ENCODE measurements around the gene ABI2. TPM values are rescaled to one million over a fixed set of nuclear protein-coding genes. Genes with fewer than 3 reads are reported as not detected.
A peak's percentile ranks its signal among the peaks of the same experiment; 100 is the strongest.

Gene ABI2
- 31.7 TPM for total RNA-seq

DNA sequence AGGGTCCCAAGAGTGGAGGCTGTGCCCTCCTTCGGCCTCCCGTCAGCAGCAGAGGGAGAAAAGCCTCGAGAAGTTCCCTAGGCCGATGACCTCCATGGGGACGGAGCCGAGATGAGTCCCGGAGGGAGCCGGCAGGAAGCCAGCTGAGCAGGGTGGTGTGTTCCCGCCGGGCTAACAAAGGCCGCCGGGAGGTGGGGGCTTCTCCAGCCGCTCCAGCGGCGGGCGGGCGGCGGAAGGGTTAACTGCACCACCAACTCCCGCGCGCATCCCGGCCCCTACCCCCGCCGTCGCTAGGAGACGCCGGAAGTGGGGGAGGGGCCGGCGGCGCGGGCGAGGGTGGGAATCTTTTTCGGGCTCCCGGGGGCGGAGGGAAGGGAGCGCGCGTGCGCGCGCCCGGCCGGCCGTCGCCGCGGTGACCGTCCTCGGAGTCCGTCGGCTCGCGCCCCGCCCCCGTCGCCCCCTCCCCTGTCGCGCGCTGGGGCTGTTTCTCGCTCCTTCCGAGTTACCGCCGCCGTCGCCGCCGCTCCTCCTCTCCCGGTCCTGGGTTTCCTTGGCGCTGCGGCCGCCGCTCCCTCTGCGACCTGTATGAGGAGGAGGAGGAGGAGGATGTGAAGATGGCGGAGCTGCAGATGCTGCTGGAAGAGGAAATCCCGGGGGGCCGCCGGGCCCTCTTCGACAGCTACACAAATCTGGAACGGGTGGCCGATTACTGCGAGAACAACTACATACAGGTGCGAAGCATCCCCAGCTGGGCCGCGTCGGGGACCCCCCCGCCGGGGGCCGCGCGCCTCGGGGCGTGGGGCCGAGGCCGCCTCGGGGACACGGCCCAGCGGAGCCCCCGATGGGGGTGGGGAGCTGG lies at the start of gene ABI2:
Gene ABI2 (plus strand): TSS at position 494 of the 859 bp plus-strand sequence. CDS start 121 bp downstream, at position 615.
- no peak for DNase-seq (ENCODE audit: extremely low spot score in 2 of 2)
- peak within 1 kb of the TSS; percentile 90 for H3K27ac ChIP-seq
- peak within 1 kb of the TSS; percentile 90 to 98 for H3K4me3 ChIP-seq
- no peaks in the 10 kb centered on the region for H3K9me3 ChIP-seq
- TF ChIP-seq POLR2A (IDR thresholded peaks at IDR 0.05) (peak in 1 of 2 donors; percentile 43), POLR2AphosphoS5 (IDR thresholded peaks at IDR 0.05; ENCODE audit: insufficient read depth in 1 of 2, low read depth in 1 of 2) (peak in 1 of 2 donors; percentile 68)
- TF ChIP-seq, protein P1, sequence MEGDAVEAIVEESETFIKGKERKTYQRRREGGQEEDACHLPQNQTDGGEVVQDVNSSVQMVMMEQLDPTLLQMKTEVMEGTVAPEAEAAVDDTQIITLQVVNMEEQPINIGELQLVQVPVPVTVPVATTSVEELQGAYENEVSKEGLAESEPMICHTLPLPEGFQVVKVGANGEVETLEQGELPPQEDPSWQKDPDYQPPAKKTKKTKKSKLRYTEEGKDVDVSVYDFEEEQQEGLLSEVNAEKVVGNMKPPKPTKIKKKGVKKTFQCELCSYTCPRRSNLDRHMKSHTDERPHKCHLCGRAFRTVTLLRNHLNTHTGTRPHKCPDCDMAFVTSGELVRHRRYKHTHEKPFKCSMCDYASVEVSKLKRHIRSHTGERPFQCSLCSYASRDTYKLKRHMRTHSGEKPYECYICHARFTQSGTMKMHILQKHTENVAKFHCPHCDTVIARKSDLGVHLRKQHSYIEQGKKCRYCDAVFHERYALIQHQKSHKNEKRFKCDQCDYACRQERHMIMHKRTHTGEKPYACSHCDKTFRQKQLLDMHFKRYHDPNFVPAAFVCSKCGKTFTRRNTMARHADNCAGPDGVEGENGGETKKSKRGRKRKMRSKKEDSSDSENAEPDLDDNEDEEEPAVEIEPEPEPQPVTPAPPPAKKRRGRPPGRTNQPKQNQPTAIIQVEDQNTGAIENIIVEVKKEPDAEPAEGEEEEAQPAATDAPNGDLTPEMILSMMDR (IDR thresholded peaks at IDR 0.05) = no peak
- intact Hi-C loops (cut with DNase I) = no loop called here
- H3K36me3 ChIP-seq = no peaks in the 10 kb centered on the region
- H3K27me3 ChIP-seq = no peaks in the 10 kb centered on the region
- H3K4me1 ChIP-seq = peaks cover 23% of the 10 kb centered on the region

GRCh38 chr2:203279288-203279687 lies 48.9 kb upstream of the ABI2 start:
- no peaks in the 10 kb centered on the region for H3K4me1 ChIP-seq
- no peak overlapping the region for H3K4me3 ChIP-seq
- TF ChIP-seq, protein P1 (IDR thresholded peaks at IDR 0.05) = no peak
- TF ChIP-seq POLR2A (IDR thresholded peaks at IDR 0.05) (no peak), POLR2AphosphoS5 (IDR thresholded peaks at IDR 0.05; ENCODE audit: insufficient read depth in 1 of 2, low read depth in 1 of 2) (no peak)
- no peak overlapping the region for H3K27ac ChIP-seq
- intact Hi-C loops (cut with DNase I) = no loop called here
- no peaks in the 10 kb centered on the region for H3K27me3 ChIP-seq
- H3K36me3 ChIP-seq = peaks cover 0 to 55% of the 10 kb centered on the region in 2 donors
- H3K9me3 ChIP-seq = no peaks in the 10 kb centered on the region
- no peak for DNase-seq (ENCODE audit: extremely low spot score in 2 of 2)

DNA sequence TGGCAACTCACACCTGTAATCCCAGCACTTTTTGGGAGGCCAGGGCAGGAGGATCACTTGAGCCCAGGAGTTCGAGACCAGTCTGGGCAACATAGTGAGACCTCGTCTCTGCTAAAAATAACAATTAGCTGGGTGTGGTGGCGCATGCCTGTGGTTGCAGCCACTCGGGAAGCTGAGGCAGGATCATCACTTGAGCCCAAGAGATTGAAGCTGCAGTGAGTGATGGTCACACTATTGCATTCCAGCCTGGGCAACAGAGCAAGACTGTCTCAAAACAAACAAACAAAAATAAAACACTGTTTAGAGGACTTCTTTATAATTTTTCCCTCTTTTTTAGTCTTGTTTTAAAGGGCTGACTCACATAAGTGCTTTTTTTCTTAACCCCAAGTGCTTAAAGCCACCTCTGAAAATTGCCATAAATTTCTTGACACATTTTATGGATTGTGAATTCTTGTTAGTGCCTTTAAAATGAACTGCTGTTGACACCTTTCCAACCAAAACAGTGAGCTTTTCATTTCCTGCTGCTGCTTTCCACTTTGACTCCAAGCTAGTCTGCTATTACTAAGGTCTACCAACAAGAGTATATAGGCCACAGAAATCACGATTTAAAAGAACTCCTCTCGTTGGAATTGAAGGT lies 47.6 kb upstream of the ABI2 start:
- no peak overlapping the region for H3K4me3 ChIP-seq
- DNase-seq (ENCODE audit: extremely low spot score in 2 of 2) = no peak
- no peaks in the 10 kb centered on the region for H3K27me3 ChIP-seq
- H3K4me1 ChIP-seq = no peaks in the 10 kb centered on the region
- H3K27ac ChIP-seq = no peak overlapping the region
- no peaks in the 10 kb centered on the region for H3K9me3 ChIP-seq
- peaks cover 0 to 52% of the 10 kb centered on the region in 2 donors for H3K36me3 ChIP-seq
- intact Hi-C loops (cut with DNase I) = no loop called here
- TF ChIP-seq POLR2A (IDR thresholded peaks at IDR 0.05) = no peak
- no peak for TF ChIP-seq POLR2AphosphoS5 (IDR thresholded peaks at IDR 0.05; ENCODE audit: insufficient read depth in 1 of 2, low read depth in 1 of 2)
- TF ChIP-seq, protein P1 (IDR thresholded peaks at IDR 0.05) = no peak

DNA sequence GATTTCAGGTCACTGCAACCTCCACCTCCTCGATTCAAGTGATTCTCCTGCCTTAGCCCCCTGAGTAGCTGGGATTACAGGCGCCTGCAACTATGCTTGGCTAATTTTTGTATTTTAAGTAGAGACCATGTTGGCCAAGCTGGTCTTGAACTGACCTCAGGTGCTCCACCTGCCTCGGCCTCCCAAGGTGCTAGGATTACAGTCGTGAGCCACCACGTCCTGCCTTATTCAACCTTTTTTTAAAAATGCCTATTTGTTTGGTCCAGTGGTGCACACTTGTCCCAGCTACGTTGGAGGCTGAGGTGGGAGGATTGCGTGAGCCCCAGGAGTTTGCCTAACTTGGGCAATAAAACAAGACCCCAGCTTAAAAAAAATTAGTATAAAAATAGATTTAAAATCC lies 46.1 kb upstream of the ABI2 start:
- DNase-seq (ENCODE audit: extremely low spot score in 2 of 2) = no peak
- Histone ChIP-seq H3K27me3 (no peaks in the 10 kb centered on the region), H3K27ac (no peak overlapping the region), H3K36me3 (peaks cover 0 to 48% of the 10 kb centered on the region in 2 donors), H3K9me3 (no peaks in the 10 kb centered on the region), H3K4me3 (no peak overlapping the region), H3K4me1 (no peaks in the 10 kb centered on the region)
- intact Hi-C loops (cut with DNase I) = no loop called here
- TF ChIP-seq, protein P1 (IDR thresholded peaks at IDR 0.05) = no peak
- no peak for TF ChIP-seq POLR2AphosphoS5 (IDR thresholded peaks at IDR 0.05; ENCODE audit: insufficient read depth in 1 of 2, low read depth in 1 of 2)

All from vagina (tissue), 2 donors.